GM23248 (cell line): ENCODE results near the gene CDC42EP3. TPM values are rescaled to one million over a fixed set of nuclear protein-coding genes. Genes with fewer than 3 reads are reported as not detected.

Experiments used
- DNase-seq: peaks from one replicate; pipeline ENCODE4 v3.0.0-alpha.2; 2015
- H2AFZ ChIP-seq: fragments of 200-600 bp; sonication (generic); 2 replicates; pipeline ENCODE4 v1.6.1; 2016; ENCODE audit warnings: antibody characterized with exemption
- H3F3A ChIP-seq: fragments of 200-600 bp; sonication (generic); 2 replicates; pipeline ENCODE4 v1.6.1; 2016; ENCODE audit warnings: mild to moderate bottlenecking, antibody characterized with exemption, mixed run types; ENCODE audit not compliant: insufficient read depth
- H3K27ac ChIP-seq: fragments of 200-600 bp; sonication (generic); 2 replicates; pipeline ENCODE4 v1.5.1; 2016; ENCODE audit warnings: mild to moderate bottlenecking
- H3K27me3 ChIP-seq: fragments of 200-600 bp; sonication (generic); replicated peaks from 2 replicates; pipeline ENCODE4 v1.6.1; 2016; ENCODE audit warnings: mild to moderate bottlenecking; ENCODE audit not compliant: insufficient read depth
- H3K36me3 ChIP-seq: fragments of 200-600 bp; sonication (generic); 2 replicates; pipeline ENCODE4 v1.6.1; 2016; ENCODE audit warnings: low read depth, mild to moderate bottlenecking
- H3K4me1 ChIP-seq: fragments of 200-600 bp; sonication (generic); 2 replicates; pipeline ENCODE4 v1.6.1; 2016; ENCODE audit warnings: mild to moderate bottlenecking; ENCODE audit not compliant: insufficient read depth
- H3K4me2 ChIP-seq: fragments of 200-600 bp; sonication (generic); one replicate; pipeline ENCODE4 v1.6.1; 2016; ENCODE audit warnings: mild to moderate bottlenecking; ENCODE audit not compliant: unreplicated experiment
- H3K4me3 ChIP-seq: fragments of 200-600 bp; sonication (generic); 2 replicates; pipeline ENCODE4 v1.5.1; 2016; ENCODE audit warnings: mild to moderate bottlenecking
- H3K79me2 ChIP-seq: fragments of 200-600 bp; sonication (generic); 2 replicates; pipeline ENCODE4 v1.6.1; 2016; ENCODE audit warnings: mild to moderate bottlenecking; ENCODE audit not compliant: insufficient read depth
- H3K9ac ChIP-seq: fragments of 200-600 bp; sonication (generic); 2 replicates; pipeline ENCODE4 v1.6.1; 2016; ENCODE audit warnings: mild to moderate bottlenecking
- H3K9me2 ChIP-seq: fragments of 200-600 bp; sonication (generic); 2 replicates; pipeline ENCODE4 v1.6.1; 2016; ENCODE audit warnings: mixed run types, mild to moderate bottlenecking, moderate library complexity; ENCODE audit not compliant: insufficient read depth
- H3K9me3 ChIP-seq: fragments of 200-600 bp; sonication (generic); one replicate; pipeline ENCODE4 v1.6.1; 2017; ENCODE audit warnings: low read depth
- H4K20me1 ChIP-seq: fragments of 200-600 bp; sonication (generic); 2 replicates; pipeline ENCODE4 v1.6.0; 2016; ENCODE audit not compliant: insufficient read depth
- EZH2 ChIP-seq: fragments of 200-600 bp; sonication (generic); IDR thresholded peaks from 2 replicates; pipeline ENCODE4 v1.6.1; 2018; ENCODE audit warnings: antibody characterized with exemption, mild to moderate bottlenecking; ENCODE audit not compliant: insufficient read depth, poor library complexity, severe bottlenecking
- EZH2phosphoT487 ChIP-seq: fragments of 200-600 bp; sonication (generic); IDR thresholded peaks from 2 replicates; pipeline ENCODE4 v1.6.1; 2018; ENCODE audit warnings: antibody characterized with exemption, moderate library complexity, mild to moderate bottlenecking, low read depth; ENCODE audit not compliant: insufficient read depth
- WGBS, 2 experiments: methylation state at CpG; one replicate each; pipeline ENCODE4 v1.1.6; 2015 to 2017; ENCODE audit warnings: low lambda C conversion rate in 2 of 2, low coverage in 1 of 2; ENCODE audit errors: missing lambda C conversion rate in 2 of 2; 5-methylcytosine and 5-hydroxymethylcytosine counted together
- in situ Hi-C: fragments of 300-500 bp; cut with MboI; formaldehyde crosslinking; loops from 2 replicates; pipeline ENCODE4 v1.15.0; 2020
- polyA plus RNA-seq: library from polyadenylated mRNA; unstranded; fragments of >200 nt; fragmentation: Nextera tagmentation; extraction: Ambion mirVana; gene quantifications from 2 replicates; pipeline ENCODE4 v1.2.1, GENCODE V29; 2016
- total RNA-seq: library from RNA; depleted of rRNA; stranded (reverse); fragments of >200 nt; shearing (Covaris generic); gene quantifications from 2 replicates; pipeline ENCODE4 v1.2.3, GENCODE V29; 2014

The CDC42EP3 gene
- total and polyA plus RNA-seq, 2 experiments from 2014 or later, result 166 to 295 TPM

GRCh38 chr2:37654932-37655841 lies 16.3 kb downstream of the CDC42EP3 start:
- no peak for DNase-seq

GRCh38 chr2:37654419-37654818 lies 17.0 kb downstream of the CDC42EP3 start:
- Histone ChIP-seq H4K20me1 (peaks cover 26% of the 10 kb centered on the region), H3K27ac (peak overlapping the region; percentile 50), H3K79me2 (peaks cover 99% of the 10 kb centered on the region), H3K4me3 (no peak overlapping the region), H3K27me3 (no peaks in the 10 kb centered on the region), H3K36me3 (peaks cover 69% of the 10 kb centered on the region), H3K4me1 (peaks cover 93% of the 10 kb centered on the region), H2AFZ (no peak overlapping the region), H3K4me2 (peak overlapping the region; percentile 13), H3K9me3 (no peaks in the 10 kb centered on the region), H3K9ac (no peak overlapping the region), H3F3A (peaks cover 92% of the 10 kb centered on the region), H3K9me2 (no peaks in the 10 kb centered on the region)
- no peak for TF ChIP-seq EZH2phosphoT487
- no peak for TF ChIP-seq EZH2
- no peak for DNase-seq
- 98% methylated on average over 8 of the region's 8 CpGs for whole genome bisulfite sequencing, 2 experiments
- in situ Hi-C loops, result no loop called here

More at GRCh38 chr2:37654932-37655841, 16.3 kb downstream of the CDC42EP3 start:
- Histone ChIP-seq H3K9me3 (no peaks in the 10 kb centered on the region), H3K4me1 (peaks cover 93% of the 10 kb centered on the region), H3K4me2 (peak overlapping the region; percentile 16), H3K36me3 (peaks cover 77% of the 10 kb centered on the region), H3K79me2 (peaks cover 99% of the 10 kb centered on the region), H4K20me1 (peaks cover 34% of the 10 kb centered on the region), H3K9ac (no peak overlapping the region), H3K27me3 (no peaks in the 10 kb centered on the region), H3F3A (peaks cover 92% of the 10 kb centered on the region), H2AFZ (no peak overlapping the region), H3K4me3 (no peak overlapping the region), H3K9me2 (no peaks in the 10 kb centered on the region), H3K27ac (peak overlapping the region; percentile 9)
- no peak for TF ChIP-seq EZH2
- TF ChIP-seq EZH2phosphoT487, result no peak
- WGBS, 2 experiments, result 80 to 82% methylated on average over 7 of the region's 7 CpGs
- in situ Hi-C loops, result no loop called here

GRCh38 chr2:37653805-37654378 lies 17.6 kb downstream of the CDC42EP3 start:
- peak overlapping the region; percentile 50 for H3K27ac ChIP-seq
- peaks cover 64% of the 10 kb centered on the region for H3K36me3 ChIP-seq
- no peak overlapping the region for H2AFZ ChIP-seq
- H3K4me3 ChIP-seq, result no peak overlapping the region
- no peak overlapping the region for H3K9ac ChIP-seq
- TF ChIP-seq EZH2 (no peak), EZH2phosphoT487 (no peak)
- H3K27me3 ChIP-seq, result no peaks in the 10 kb centered on the region
- H3K79me2 ChIP-seq, result peaks cover 99% of the 10 kb centered on the region
- in situ Hi-C loops, result no loop called here
- H3K4me1 ChIP-seq, result peaks cover 90% of the 10 kb centered on the region
- H4K20me1 ChIP-seq, result peaks cover 21% of the 10 kb centered on the region
- peaks cover 87% of the 10 kb centered on the region for H3F3A ChIP-seq
- H3K9me2 ChIP-seq, result no peaks in the 10 kb centered on the region
- DNase-seq, result no peak
- peak overlapping the region; percentile 13 for H3K4me2 ChIP-seq
- WGBS, 2 experiments, result 65 to 69% methylated on average over 14 of the region's 14 CpGs
- H3K9me3 ChIP-seq, result no peaks in the 10 kb centered on the region

- TF ChIP-seq EZH2, result no peak
- TF ChIP-seq EZH2phosphoT487, result no peak
- H3K9me2 ChIP-seq, result no peaks in the 10 kb centered on the region
- H4K20me1 ChIP-seq, result peaks cover 14% of the 10 kb centered on the region; the same call in 1 of the 2 replicates
- H3K36me3 ChIP-seq, result peaks cover 61% of the 10 kb centered on the region
- H3K9me3 ChIP-seq, result no peaks in the 10 kb centered on the region
- in situ Hi-C loops, result no loop called here
- H3K4me3 ChIP-seq, result no peak overlapping the region
- H3F3A ChIP-seq, result peaks cover 87% of the 10 kb centered on the region
- no peaks in the 10 kb centered on the region for H3K27me3 ChIP-seq
- peak overlapping the region; percentile 9 for H3K4me2 ChIP-seq
- H3K4me1 ChIP-seq, result peaks cover 90% of the 10 kb centered on the region
- 0 out of 2 replicates have a peak overlapping the region, but pooled peaks have one; percentile 11 for H3K9ac ChIP-seq
- no peak overlapping the region for H2AFZ ChIP-seq
- H3K79me2 ChIP-seq, result peaks cover 99% of the 10 kb centered on the region
- WGBS, 2 experiments, result 97 to 99% methylated on average over 6 of the region's 6 CpGs
- DNase-seq, result no peak
- H3K27ac ChIP-seq, result peak overlapping the region; percentile 50
Measured at GRCh38 chr2:37653093-37653492, 18.3 kb downstream of the CDC42EP3 start.
